ENCODE measurements around the gene TGM5.

TGM5 gene

DNA sequence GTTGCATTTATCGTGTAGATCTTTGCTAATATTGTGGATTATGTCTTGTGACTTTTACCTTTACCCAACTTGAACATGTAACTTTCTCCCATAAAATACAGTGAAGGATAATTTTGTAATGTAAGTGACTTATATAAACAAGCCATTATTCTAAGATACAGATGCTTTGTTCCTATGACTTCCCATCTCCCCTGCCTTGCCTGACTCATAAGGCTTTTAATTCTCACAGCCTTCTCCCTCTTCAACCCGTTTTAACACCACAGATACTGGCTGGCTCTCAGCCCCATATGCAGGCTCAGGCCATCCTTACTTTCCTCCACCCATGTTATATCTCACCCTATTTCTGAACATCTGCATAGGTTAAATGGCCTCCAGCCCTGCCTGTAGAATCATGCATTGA lies 77.4 kb downstream of the TGM5 start:
- no peak for DNase-seq

DNA sequence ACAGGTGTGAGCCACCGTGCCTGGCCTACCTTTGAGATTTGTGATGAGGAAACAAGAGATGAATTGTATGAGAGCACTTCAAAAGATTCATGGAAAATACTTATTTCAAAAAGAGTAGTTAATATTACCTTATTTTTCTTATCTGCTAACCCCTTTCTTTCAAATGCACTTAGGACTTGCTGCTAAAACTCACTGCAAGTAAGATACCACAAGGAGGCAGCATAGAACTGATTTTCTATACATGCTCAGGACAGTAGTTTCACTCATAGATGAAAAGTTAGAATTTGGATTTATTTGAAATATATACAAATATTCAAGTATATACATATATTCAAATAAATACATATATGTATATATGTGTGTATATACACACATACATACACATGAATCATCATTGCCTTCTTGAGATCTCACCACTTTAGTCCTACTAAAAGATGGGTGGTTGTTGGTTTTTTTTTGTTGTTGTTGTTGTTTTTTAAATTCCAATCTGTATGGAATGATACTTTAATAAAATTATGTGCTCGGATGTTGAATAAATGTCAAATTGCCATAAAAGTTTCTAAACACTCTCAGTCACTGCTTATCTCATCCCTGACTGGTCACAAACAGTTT lies 79.1 kb downstream of the TGM5 start:
- DNase-seq = no peak

GRCh38 chr15:43186003-43186353 lies 80.8 kb downstream of the TGM5 start:
- no peak for DNase-seq

- DNase-seq = peak; percentile 19
Measured at GRCh38 chr15:43185157-43186002, 81.3 kb downstream of the TGM5 start, which contains the start of gene CCNDBP1. CCNDBP1 (plus strand) TSS chr15:43185403; CDS start chr15:43185499, 96 bp downstream.

DNA sequence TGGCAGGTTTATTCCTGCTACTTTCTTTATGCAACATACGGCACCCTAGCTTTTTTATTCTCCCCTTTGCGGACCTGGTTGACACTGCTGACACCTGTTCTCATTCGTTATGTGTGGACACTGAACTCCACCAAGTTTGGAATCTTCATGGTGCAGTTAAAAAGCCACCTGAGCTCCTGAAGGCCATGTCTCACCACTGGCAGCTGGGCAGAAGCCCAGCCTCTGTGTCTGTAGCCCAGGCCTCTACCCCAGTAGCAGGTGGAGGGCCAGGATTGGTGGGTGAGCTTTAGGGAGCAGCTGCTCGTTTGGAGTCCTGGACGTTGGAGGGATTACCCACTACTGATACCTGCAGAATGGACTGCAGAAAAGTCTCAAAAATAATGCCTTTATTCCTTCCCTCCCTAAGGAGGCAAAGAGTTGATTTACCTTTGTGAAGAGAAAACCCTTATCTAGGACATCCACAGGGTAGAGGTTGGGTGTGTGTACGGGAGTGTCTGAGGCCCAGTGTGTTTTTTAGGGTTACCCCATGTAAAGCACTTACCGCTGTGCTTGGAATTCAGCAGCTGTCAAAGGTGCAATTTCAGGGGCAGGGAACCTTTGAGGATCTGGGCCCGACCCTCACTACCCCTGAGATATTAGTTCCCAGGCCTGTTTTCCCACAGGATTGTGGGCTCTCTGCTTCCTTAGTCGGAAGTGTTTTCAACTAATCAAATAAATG lies 82.2 kb downstream of the TGM5 start:
- DNase-seq = no peak

DNA sequence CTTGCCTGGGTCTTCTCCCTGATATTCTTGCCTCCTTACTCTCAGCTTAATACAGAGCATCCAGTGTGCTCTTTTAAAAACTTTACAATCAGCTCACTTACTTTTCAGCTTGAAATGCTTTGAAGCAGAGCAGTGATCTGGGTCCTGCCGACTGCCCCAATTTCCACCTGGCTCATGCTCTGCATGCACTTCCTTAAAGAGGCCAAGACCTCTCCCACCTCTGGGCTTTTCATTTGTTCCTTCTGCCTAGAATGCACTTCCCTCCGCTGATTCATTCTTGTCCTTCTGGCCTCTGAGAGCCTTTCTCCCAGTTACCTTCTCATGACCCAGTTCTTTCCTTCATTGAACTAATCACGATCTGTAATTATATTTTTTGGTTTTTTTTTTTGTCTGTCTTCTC lies 83.5 kb downstream of the TGM5 start:
- no peak for DNase-seq
